Neural progenitor cell (in vitro differentiated cells): ENCODE data around the gene METRN. TPM values are rescaled to one million over a fixed set of nuclear protein-coding genes. Genes with fewer than 3 reads are reported as not detected.

ENCODE experiments used
- DNase-seq: peaks from one replicate; pipeline ENCODE4 v3.0.0-alpha.2; 2016; ENCODE audit warnings: low spot score
- H2AFZ ChIP-seq: fragments of 200-600 bp; sonication (generic); replicated peaks from 2 replicates; pipeline ENCODE4 v1.6.1; 2016; ENCODE audit warnings: antibody characterized with exemption
- H3F3A ChIP-seq: fragments of 200-600 bp; sonication (generic); 2 replicates; pipeline ENCODE4 v1.6.1; 2016; ENCODE audit warnings: antibody characterized with exemption, low read depth
- H3K27ac ChIP-seq: fragments of 200-600 bp; sonication (generic); 2 replicates; pipeline ENCODE4 v1.5.1; 2016; ENCODE audit warnings: mild to moderate bottlenecking
- H3K27me3 ChIP-seq: fragments of 200-600 bp; sonication (generic); 2 replicates; pipeline ENCODE4 v1.6.1; 2016; ENCODE audit warnings: mild to moderate bottlenecking, moderate library complexity
- H3K36me3 ChIP-seq: fragments of 200-600 bp; sonication (generic); 2 replicates; pipeline ENCODE4 v1.5.1; 2016
- H3K4me1 ChIP-seq: fragments of 200-600 bp; sonication (generic); 2 replicates; pipeline ENCODE4 v1.6.1; 2016; ENCODE audit warnings: mixed run types
- H3K4me2 ChIP-seq: fragments of 200-600 bp; sonication (generic); 2 replicates; pipeline ENCODE4 v1.6.1; 2016
- H3K4me3 ChIP-seq: fragments of 200-600 bp; sonication (generic); 2 replicates; pipeline ENCODE4 v1.5.1; 2016
- H3K79me2 ChIP-seq: fragments of 200-600 bp; sonication (generic); 2 replicates; pipeline ENCODE4 v1.6.1; 2016; ENCODE audit warnings: low read depth
- H3K9ac ChIP-seq: fragments of 200-600 bp; sonication (generic); 2 replicates; pipeline ENCODE4 v1.6.1; 2016
- H3K9me3 ChIP-seq: fragments of 200-600 bp; sonication (generic); 2 replicates; pipeline ENCODE4 v1.5.1; 2016; ENCODE audit warnings: low read depth
- H4K20me1 ChIP-seq: fragments of 200-600 bp; sonication (generic); 2 replicates; pipeline ENCODE4 v1.6.1; 2016; ENCODE audit warnings: low read depth
- H3K27ac Mint-ChIP-seq: 3 replicates; pipeline ENCODE4 v1.8.0; 2021; ENCODE audit warnings: mixed read lengths
- H3K27me3 Mint-ChIP-seq: 2 replicates; pipeline ENCODE4 v1.8.0; 2022; ENCODE audit warnings: low read depth, mild to moderate bottlenecking, inconsistent platforms, moderate library complexity, mixed read lengths; ENCODE audit not compliant: insufficient read depth
- H3K36me3 Mint-ChIP-seq: 3 replicates; pipeline ENCODE4 v1.8.0; 2021; ENCODE audit warnings: mixed read lengths
- H3K4me1 Mint-ChIP-seq: 3 replicates; pipeline ENCODE4 v1.8.0; 2021; ENCODE audit warnings: mixed read lengths
- H3K4me3 Mint-ChIP-seq: 3 replicates; pipeline ENCODE4 v1.8.0; 2021; ENCODE audit warnings: mild to moderate bottlenecking, moderate library complexity, mixed read lengths
- H3K9me3 Mint-ChIP-seq: 3 replicates; pipeline ENCODE4 v1.8.0; 2020; ENCODE audit warnings: mixed read lengths
- EZH2 ChIP-seq: fragments of 200-600 bp; sonication (generic); IDR thresholded peaks from 2 replicates; pipeline ENCODE4 v1.6.1; 2017; ENCODE audit warnings: antibody characterized with exemption, mild to moderate bottlenecking, moderate library complexity
- EZH2phosphoT487 ChIP-seq: fragments of 200-600 bp; sonication (generic); IDR thresholded peaks from 2 replicates; pipeline ENCODE4 v1.6.1; 2017; ENCODE audit warnings: antibody characterized with exemption
- total RNA-seq: library from RNA; depleted of rRNA; stranded (reverse); fragments of >200 nt; gene quantifications from 2 replicates; pipeline ENCODE4 v1.2.3, GENCODE V29; 2015; ENCODE audit warnings: low replicate concordance
- TF ChIP-seq, protein P1 (sequence below): fragments of 200-600 bp; sonication (generic); IDR thresholded peaks from 2 replicates; pipeline ENCODE4 v1.5.1; 2017; ENCODE audit warnings: antibody characterized with exemption, mild to moderate bottlenecking

METRN gene
- total RNA-seq, 1 donor from 2014 or later = 24.3 TPM

DNA sequence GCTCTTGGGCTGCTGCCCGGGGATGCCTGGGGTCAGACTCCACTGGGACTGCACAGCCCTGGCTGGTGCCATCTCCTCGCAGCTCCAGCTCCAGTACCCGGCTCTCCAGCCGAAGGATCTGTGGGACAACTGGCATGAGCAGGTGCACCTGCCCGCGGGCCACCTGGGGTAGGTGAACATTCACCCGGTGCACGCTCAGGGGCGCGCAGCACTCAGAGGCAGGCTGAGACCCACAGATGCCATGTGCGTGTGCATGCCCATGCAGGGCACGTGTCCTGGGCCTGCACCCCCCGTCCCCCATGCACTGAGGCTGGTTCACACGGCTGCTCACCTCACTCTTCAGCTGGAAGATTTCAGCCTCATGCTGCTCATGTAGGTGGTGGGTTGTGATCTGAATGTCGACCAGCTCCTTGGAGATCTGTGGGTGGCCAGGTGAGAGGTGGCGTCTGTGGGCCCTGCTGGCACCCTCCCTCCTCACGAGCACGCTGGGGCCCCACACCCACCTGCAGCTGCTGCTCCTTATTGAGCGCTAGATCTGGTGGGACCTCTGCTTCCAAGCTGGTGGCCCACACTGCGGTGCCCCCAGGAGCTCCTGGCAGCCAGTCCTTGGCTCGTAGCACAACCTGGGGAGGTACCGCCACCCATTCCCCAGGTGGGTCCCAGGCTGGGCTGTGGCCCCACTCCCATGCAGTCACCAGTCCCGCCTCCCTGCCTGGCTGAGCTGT, 10.7 kb downstream of the METRN start:
- Mint-ChIP-seq H3K9me3 (no peaks in the 10 kb centered on the region), H3K27me3 (peaks cover 8% of the 10 kb centered on the region), H3K4me1 (no peaks in the 10 kb centered on the region), H3K36me3 (no peaks in the 10 kb centered on the region), H3K27ac (no peak overlapping the region), H3K4me3 (peak overlapping the region; percentile 30)
- peaks cover 41% of the 10 kb centered on the region for H3F3A ChIP-seq
- no peak overlapping the region for H3K4me3 ChIP-seq
- H2AFZ ChIP-seq = no peak overlapping the region
- H3K79me2 ChIP-seq = no peaks in the 10 kb centered on the region
- H3K36me3 ChIP-seq = no peaks in the 10 kb centered on the region
- peaks cover 45% of the 10 kb centered on the region for H3K27me3 ChIP-seq
- H3K9ac ChIP-seq = no peak overlapping the region
- DNase-seq = no peak
- no peak overlapping the region for H3K4me2 ChIP-seq
- peaks cover 8% of the 10 kb centered on the region for H3K4me1 ChIP-seq
- H3K27ac ChIP-seq = no peak overlapping the region
- H3K9me3 ChIP-seq = no peaks in the 10 kb centered on the region
- H4K20me1 ChIP-seq = peaks cover 37% of the 10 kb centered on the region
- TF ChIP-seq, protein P1, sequence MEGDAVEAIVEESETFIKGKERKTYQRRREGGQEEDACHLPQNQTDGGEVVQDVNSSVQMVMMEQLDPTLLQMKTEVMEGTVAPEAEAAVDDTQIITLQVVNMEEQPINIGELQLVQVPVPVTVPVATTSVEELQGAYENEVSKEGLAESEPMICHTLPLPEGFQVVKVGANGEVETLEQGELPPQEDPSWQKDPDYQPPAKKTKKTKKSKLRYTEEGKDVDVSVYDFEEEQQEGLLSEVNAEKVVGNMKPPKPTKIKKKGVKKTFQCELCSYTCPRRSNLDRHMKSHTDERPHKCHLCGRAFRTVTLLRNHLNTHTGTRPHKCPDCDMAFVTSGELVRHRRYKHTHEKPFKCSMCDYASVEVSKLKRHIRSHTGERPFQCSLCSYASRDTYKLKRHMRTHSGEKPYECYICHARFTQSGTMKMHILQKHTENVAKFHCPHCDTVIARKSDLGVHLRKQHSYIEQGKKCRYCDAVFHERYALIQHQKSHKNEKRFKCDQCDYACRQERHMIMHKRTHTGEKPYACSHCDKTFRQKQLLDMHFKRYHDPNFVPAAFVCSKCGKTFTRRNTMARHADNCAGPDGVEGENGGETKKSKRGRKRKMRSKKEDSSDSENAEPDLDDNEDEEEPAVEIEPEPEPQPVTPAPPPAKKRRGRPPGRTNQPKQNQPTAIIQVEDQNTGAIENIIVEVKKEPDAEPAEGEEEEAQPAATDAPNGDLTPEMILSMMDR = no peak
- TF ChIP-seq EZH2phosphoT487 (no peak), EZH2 (no peak)

GRCh38 chr16:726188-726437, 11.2 kb downstream of the METRN start:
- no peak overlapping the region for H3K4me2 ChIP-seq
- TF ChIP-seq, protein P1 = no peak
- TF ChIP-seq EZH2 (no peak), EZH2phosphoT487 (no peak)
- Mint-ChIP-seq H3K9me3 (no peaks in the 10 kb centered on the region), H3K27ac (no peak overlapping the region), H3K4me3 (no peak overlapping the region), H3K36me3 (no peaks in the 10 kb centered on the region), H3K4me1 (no peaks in the 10 kb centered on the region), H3K27me3 (peaks cover 7% of the 10 kb centered on the region)
- peaks cover 37% of the 10 kb centered on the region for H4K20me1 ChIP-seq
- H3K27me3 ChIP-seq = peaks cover 45% of the 10 kb centered on the region
- peaks cover 36% of the 10 kb centered on the region for H3F3A ChIP-seq
- no peaks in the 10 kb centered on the region for H3K9me3 ChIP-seq
- no peak overlapping the region for H2AFZ ChIP-seq
- H3K79me2 ChIP-seq = no peaks in the 10 kb centered on the region
- H3K4me3 ChIP-seq = no peak overlapping the region
- no peak overlapping the region for H3K9ac ChIP-seq
- peak; percentile 44 for DNase-seq
- H3K27ac ChIP-seq = no peak overlapping the region
- peaks cover 8% of the 10 kb centered on the region for H3K4me1 ChIP-seq
- H3K36me3 ChIP-seq = no peaks in the 10 kb centered on the region

GRCh38 chr16:726438-727290, 11.7 kb downstream of the METRN start, which contains the start of the genes CCDC78 and HAGHL:
Gene CCDC78 (minus strand): TSS chr16:726443. CDS start chr16:726367, 76 bp downstream.
Gene HAGHL (plus strand): TSS chr16:727106. CDS start chr16:727510, 404 bp downstream.
- H3K27me3 ChIP-seq = peaks cover 45% of the 10 kb centered on the region
- H3K4me3 ChIP-seq = peak within 1 kb of the TSS; percentile 43
- H4K20me1 ChIP-seq = peaks cover 34% of the 10 kb centered on the region
- H3K4me2 ChIP-seq = peak within 1 kb of the TSS; percentile 92
- no peak within 1 kb of the TSS for H2AFZ ChIP-seq
- Mint-ChIP-seq H3K27me3 (peaks cover 7% of the 10 kb centered on the region), H3K9me3 (no peaks in the 10 kb centered on the region), H3K4me1 (no peaks in the 10 kb centered on the region), H3K36me3 (no peaks in the 10 kb centered on the region), H3K4me3 (peak within 1 kb of the TSS; percentile 78), H3K27ac (no peak within 1 kb of the TSS)
- H3K79me2 ChIP-seq = no peaks in the 10 kb centered on the region
- peaks cover 33% of the 10 kb centered on the region for H3F3A ChIP-seq
- DNase-seq = peak; percentile 86
- H3K9me3 ChIP-seq = no peaks in the 10 kb centered on the region
- H3K9ac ChIP-seq = no peak within 1 kb of the TSS
- no peak for TF ChIP-seq EZH2
- peak; percentile 27 for TF ChIP-seq EZH2phosphoT487
- no peak within 1 kb of the TSS for H3K27ac ChIP-seq
- H3K4me1 ChIP-seq = peaks cover 8% of the 10 kb centered on the region
- no peaks in the 10 kb centered on the region for H3K36me3 ChIP-seq
